Measurements from ENCODE around the gene SBSN.

DNA sequence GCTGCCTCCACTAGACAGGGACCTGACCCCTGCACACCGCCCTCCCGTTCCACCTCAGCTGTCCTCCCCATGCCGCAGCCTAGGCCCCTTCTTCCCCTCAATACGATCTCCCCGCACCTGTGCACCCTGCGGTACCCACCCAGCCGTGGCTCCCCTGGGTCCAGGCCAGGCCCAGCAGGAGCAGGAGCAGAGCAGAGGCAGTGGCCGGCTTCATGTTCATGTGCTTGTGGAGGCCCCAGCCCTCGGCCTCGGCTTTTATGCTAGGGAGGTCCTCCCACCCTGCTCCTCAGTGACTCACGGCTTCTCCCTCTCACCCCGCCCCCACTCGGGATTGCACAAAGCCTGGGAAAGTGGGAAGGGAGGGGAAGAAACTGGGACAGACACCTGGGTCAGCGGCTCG, 26.4 kb downstream of the SBSN start:
- TF ChIP-seq CTCF (conservative IDR thresholded peaks at IDR 0.05; ENCODE audit: low read length): no peak
- no peak for TF ChIP-seq EZH2phosphoT487 (IDR thresholded peaks at IDR 0.05; ENCODE audit: borderline replicate concordance)

All from Loucy (cell line).